Activated CD8-positive, alpha-beta memory T cell treated with anti-CD3 and anti-CD28 coated beads for 24 hours (primary cell): ENCODE measurements around the gene CROT.
A peak's percentile ranks its signal among the peaks of the same experiment; 100 is the strongest.

Experiments used
- DNase-seq: peaks from one replicate; pipeline ENCODE4 v3.0.0-alpha.2; 2020

CROT gene

GRCh38 chr7:87416682-87417587 is 71.5 kb downstream of the CROT start:
- peak; percentile 80 for DNase-seq

- DNase-seq: no peak
These were observed 74.7 kb downstream of the CROT start for GRCh38 chr7:87420173-87420572.

GRCh38 chr7:87424075-87424474 is 78.6 kb downstream of the CROT start:
- DNase-seq: no peak

GRCh38 chr7:87426160-87426559 is 80.7 kb downstream of the CROT start:
- DNase-seq: no peak

- DNase-seq: no peak
These were observed 81.8 kb downstream of the CROT start for GRCh38 chr7:87427288-87427687.

GRCh38 chr7:87432536-87432935 is 87.1 kb downstream of the CROT start:
- DNase-seq: no peak

GRCh38 chr7:87435546-87435945 is 90.1 kb downstream of the CROT start:
- no peak for DNase-seq

- DNase-seq: no peak
These were observed 100.4 kb downstream of the CROT start for GRCh38 chr7:87445897-87446296.

- no peak for DNase-seq
These were observed 101.7 kb downstream of the CROT start for GRCh38 chr7:87447116-87447635.

- no peak for DNase-seq
These were observed 102.9 kb downstream of the CROT start for GRCh38 chr7:87448388-87448787.
